HG03066 (cell line): ENCODE data around the gene AQP5.

Source experiments
- ATAC-seq: cut with Tn5 transposase; IDR thresholded peaks from one replicate; pipeline ENCODE4 v1.9.1; 2021; ENCODE audit warnings: low read depth; ENCODE audit not compliant: unreplicated experiment

The AQP5 gene

GRCh38 chr12:49962861-49963765 lies 1.4 kb downstream of the AQP5 start:
- no peak for ATAC-seq

DNA sequence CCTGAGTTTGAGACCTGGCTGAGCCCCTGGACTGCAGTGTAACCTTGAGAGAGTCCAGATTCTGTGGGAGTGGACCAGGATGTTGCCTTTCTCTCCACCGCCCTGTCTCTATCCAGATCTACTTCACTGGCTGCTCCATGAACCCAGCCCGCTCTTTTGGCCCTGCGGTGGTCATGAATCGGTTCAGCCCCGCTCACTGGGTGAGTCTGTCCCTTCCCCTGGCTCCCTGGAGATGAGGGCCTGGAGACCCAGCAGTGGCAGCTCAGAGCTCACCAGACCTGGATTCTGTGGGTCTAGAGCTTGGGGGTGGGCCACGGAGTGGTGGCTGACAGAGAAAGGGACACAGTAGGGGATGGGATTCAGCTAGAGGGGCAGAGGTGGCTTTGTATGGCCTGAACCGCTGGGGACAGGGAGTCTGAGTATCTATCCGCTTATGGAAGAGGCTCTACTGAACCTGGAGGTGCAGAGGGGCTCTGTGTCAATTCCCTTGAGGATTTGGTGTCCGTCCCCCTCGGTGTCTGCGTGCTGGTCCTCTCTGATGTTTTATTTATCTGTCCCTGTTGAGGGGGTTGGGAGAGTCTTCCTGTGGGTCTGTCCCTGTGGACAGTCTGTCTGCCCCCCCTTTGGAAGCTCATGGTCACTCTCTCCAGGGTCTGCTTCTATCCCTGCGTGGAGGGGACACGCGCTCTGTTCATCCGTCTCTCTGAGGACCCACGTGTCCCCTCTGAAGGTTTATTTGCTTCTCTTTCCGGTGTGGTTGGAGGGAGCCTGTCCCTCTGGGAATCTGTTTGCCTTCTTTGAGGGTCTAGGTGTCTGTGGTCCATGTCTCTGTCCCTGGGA lies 2.5 kb downstream of the AQP5 start:
- no peak for ATAC-seq

- no peak for ATAC-seq
Measured at GRCh38 chr12:49964849-49965624, 3.4 kb downstream of the AQP5 start.

- ATAC-seq, result no peak
Measured at GRCh38 chr12:49965836-49966235, 4.2 kb downstream of the AQP5 start.

- no peak for ATAC-seq
Measured at GRCh38 chr12:49966511-49967041, 4.9 kb downstream of the AQP5 start.

- peak; percentile 66 for ATAC-seq
Measured at GRCh38 chr12:49967042-49967776, 5.5 kb downstream of the AQP5 start.

- ATAC-seq, result peak; percentile 23
Measured at GRCh38 chr12:49967777-49968250, 6.1 kb downstream of the AQP5 start.

GRCh38 chr12:49968471-49968870 lies 6.8 kb downstream of the AQP5 start:
- ATAC-seq, result no peak

GRCh38 chr12:49969027-49969426 lies 7.4 kb downstream of the AQP5 start:
- no peak for ATAC-seq

DNA sequence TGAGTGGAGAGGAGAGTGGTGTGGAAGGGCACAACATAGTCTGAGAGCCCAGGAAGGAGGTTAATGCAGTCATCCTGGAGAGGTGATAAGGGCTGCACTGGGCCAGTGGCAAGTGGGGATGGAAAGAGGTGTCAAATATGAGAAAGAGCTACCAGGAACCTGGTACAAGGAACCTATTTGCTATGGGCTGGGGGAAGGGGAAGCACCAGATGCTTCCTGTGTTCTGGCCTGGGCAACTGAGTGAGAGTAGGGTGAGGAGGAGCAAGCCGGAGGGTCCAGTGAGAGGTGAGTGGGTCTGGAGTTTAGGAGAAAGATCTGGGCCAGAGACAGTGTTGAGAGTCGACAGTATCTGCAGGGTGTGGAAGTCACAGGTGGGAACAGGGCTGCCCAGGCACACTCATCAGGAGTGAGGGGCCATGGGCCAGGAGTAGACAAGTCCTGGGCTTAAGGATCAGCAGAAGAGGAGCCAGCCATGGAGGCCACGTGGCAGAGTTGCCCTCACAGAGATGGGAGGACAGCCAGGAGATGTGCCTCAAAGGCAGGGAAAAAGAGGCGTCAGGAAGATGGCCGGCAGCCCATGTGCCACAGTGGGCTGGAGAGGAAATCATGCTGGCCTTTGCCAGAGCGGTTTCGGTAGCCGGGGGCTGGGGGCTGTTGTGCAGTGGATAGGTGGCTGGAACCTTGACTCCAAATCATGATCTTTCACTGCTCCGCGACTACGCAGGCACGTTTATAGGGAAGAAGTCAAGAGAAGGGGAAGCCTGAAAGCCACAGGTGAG lies 8.2 kb downstream of the AQP5 start:
- ATAC-seq, result no peak

DNA sequence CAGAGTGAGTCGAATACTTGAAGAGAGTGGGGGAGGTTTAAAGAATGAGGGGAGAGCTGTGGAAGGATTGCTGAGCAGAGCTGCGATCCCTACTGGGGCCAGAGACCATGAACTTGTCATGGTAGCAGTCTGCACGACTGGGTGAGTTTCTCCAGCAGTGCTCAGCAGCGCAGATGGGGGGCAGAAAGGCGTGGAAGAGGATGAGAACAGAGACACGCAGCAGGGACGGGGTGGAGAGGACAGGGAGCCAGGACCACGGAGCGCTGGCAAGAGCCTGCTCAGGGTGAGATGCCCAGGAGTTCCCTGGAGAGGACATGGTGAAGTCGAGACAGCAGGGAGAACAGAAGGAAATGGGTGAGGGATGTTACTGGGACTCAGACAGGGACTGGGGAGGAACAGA lies 9.0 kb downstream of the AQP5 start:
- no peak for ATAC-seq

DNA sequence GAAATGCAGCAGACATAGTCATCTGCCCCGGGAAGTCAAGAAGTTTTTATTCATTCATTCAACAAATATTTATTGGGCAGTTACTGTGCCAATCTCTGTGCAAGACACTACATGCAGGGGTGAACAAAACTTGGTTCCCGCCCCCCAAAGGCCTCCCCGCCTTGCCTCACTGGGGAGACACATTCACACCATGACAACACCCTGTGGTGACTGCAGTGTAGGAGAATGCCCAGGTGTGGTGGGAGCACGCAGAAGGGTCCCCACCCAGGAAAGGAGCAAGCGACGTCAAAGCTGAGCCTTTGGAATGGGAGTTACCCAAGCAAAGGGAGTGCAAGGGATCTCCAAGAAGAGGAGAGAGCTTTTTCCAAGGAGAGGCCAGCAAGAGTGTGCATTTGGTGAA lies 9.5 kb downstream of the AQP5 start:
- no peak for ATAC-seq

GRCh38 chr12:49972129-49972528 lies 10.5 kb downstream of the AQP5 start:
- ATAC-seq, result no peak

- ATAC-seq, result no peak
Measured at GRCh38 chr12:49972641-49973360, 11.1 kb downstream of the AQP5 start, which contains the start of gene AQP6. Gene AQP6, plus strand, starts transcription at chr12:49972947. Its CDS starts 227 bp downstream, at chr12:49973174.

DNA sequence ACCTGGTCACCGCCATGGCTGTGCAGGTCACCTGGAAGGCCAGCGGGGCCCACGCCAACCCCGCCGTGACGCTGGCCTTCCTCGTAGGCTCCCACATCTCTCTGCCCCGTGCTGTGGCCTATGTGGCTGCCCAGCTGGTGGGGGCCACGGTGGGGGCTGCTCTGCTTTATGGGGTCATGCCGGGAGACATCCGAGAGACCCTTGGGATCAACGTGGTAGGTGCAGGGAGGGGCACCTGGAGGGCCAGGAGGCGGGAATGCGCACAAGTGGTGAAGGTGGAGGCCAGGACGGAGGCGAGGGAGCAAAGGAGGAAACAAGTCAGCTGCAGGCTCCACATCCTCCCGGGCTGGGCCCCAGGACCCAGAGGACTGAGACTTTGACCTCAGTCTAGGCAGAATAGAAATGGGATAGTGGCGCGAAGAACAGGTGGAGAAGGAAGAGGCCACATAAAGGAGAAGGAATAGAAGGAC lies 11.7 kb downstream of the AQP5 start:
- ATAC-seq, result no peak

DNA sequence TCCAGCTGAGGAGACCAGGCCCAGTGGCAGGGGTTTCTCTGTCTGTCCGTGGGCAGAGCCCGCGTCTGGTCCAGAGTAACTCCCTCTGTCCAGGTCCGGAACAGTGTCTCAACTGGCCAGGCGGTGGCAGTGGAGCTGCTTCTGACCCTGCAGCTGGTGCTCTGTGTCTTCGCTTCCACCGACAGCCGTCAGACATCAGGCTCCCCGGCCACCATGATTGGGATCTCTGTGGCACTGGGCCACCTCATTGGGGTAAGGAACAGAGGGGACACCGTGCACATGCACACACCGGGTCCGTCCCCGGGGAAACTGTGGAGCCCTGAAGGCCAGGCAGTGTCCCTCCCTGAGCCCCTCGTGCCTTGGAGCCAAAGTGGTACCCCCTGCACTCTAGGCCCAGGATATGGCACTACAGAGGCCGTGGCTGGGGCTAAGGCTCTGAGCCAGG lies 12.6 kb downstream of the AQP5 start:
- no peak for ATAC-seq

- no peak for ATAC-seq
Measured at GRCh38 chr12:49974677-49975317, 13.1 kb downstream of the AQP5 start.
